GM12865 (cell line): ENCODE results near the gene ATP6V1F.

ENCODE experiments used
- DNase-seq: peaks from one replicate; pipeline ENCODE4 v3.0.0; 2010; ENCODE audit warnings: low read depth
- H3K4me3 ChIP-seq: 2 replicates; pipeline ENCODE4 v1.5.1; 2011; ENCODE audit warnings: mild to moderate bottlenecking, low read depth, low read length, control low read depth
- TF ChIP-seq, protein P1 (sequence below): IDR thresholded peaks from 2 replicates; pipeline ENCODE4 v1.5.1; 2011; ENCODE audit warnings: low read length, control low read depth, low read depth, inconsistent platforms; ENCODE audit not compliant: insufficient read depth; ENCODE audit errors: missing control alignments

The ATP6V1F gene

GRCh38 chr7:128887169-128888038 is 24.7 kb downstream of the ATP6V1F start:
- no peak overlapping the region for H3K4me3 ChIP-seq
- no peak for DNase-seq
- TF ChIP-seq, protein P1, sequence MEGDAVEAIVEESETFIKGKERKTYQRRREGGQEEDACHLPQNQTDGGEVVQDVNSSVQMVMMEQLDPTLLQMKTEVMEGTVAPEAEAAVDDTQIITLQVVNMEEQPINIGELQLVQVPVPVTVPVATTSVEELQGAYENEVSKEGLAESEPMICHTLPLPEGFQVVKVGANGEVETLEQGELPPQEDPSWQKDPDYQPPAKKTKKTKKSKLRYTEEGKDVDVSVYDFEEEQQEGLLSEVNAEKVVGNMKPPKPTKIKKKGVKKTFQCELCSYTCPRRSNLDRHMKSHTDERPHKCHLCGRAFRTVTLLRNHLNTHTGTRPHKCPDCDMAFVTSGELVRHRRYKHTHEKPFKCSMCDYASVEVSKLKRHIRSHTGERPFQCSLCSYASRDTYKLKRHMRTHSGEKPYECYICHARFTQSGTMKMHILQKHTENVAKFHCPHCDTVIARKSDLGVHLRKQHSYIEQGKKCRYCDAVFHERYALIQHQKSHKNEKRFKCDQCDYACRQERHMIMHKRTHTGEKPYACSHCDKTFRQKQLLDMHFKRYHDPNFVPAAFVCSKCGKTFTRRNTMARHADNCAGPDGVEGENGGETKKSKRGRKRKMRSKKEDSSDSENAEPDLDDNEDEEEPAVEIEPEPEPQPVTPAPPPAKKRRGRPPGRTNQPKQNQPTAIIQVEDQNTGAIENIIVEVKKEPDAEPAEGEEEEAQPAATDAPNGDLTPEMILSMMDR = no peak

DNA sequence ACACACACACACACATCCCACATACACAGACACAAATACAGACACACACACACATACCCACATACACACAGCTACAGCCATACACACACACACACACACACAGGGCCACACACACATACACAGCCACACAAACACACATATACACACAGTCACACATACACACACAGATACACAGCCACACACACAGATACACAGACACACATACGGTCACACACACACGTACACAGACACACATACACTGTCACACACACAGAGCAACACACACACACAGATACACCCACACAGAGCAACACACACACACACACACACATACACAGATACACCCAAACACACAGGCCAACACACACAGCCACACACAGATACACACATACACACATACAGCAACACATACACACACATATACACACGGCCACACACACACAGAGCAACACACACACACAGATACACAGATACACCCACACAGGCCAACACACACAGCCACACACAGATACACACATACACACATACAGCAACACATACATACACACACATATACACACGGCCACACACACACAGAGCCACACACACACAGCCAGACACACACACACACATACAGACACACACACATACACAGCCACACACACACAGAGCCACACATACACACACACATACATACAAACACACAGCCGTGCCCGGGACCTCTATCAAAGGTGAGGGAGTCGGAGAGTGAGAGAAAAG is 25.5 kb downstream of the ATP6V1F start:
- no peak overlapping the region for H3K4me3 ChIP-seq
- TF ChIP-seq, protein P1 = no peak
- DNase-seq = no peak

DNA sequence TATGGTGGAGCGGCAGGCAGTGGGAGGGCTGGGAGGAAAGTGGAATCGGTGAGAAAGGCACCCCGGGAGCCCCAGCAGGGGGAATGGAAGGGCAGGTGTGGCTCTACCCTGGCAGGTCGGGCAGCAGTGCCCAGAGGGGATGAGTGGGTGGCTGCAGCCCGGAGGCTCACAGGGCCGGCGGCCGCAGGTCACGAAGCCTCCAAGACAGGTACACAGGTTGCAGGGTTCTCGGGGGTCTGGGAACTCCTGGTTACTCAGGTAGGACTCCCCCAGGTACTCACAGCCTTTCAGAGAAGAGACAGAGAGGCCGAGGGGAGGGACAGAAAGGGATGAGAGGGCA is 26.1 kb downstream of the ATP6V1F start:
- DNase-seq = no peak
- no peak overlapping the region for H3K4me3 ChIP-seq
- TF ChIP-seq, protein P1 = no peak

DNA sequence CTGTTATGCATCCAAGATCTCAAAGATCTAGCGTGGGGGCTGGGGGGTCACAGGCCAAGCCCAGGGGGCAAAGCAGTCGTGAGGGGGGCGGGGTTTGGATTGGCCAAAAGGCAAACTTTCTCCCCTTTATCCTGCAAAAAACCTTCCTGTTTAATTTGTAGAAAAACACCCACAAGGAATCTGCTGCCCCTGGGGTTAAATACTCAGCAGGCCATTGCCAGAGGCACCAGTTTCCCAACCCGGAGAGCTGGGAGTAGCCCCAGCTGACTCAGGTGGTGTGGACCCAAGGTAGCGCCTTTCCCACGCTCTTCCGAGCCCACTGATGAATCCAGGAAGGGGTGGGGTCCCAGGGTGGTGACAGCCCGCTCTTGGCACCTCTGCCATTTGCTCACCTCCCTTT is 26.5 kb downstream of the ATP6V1F start:
- TF ChIP-seq, protein P1 = no peak
- DNase-seq = no peak
- H3K4me3 ChIP-seq = no peak overlapping the region

DNA sequence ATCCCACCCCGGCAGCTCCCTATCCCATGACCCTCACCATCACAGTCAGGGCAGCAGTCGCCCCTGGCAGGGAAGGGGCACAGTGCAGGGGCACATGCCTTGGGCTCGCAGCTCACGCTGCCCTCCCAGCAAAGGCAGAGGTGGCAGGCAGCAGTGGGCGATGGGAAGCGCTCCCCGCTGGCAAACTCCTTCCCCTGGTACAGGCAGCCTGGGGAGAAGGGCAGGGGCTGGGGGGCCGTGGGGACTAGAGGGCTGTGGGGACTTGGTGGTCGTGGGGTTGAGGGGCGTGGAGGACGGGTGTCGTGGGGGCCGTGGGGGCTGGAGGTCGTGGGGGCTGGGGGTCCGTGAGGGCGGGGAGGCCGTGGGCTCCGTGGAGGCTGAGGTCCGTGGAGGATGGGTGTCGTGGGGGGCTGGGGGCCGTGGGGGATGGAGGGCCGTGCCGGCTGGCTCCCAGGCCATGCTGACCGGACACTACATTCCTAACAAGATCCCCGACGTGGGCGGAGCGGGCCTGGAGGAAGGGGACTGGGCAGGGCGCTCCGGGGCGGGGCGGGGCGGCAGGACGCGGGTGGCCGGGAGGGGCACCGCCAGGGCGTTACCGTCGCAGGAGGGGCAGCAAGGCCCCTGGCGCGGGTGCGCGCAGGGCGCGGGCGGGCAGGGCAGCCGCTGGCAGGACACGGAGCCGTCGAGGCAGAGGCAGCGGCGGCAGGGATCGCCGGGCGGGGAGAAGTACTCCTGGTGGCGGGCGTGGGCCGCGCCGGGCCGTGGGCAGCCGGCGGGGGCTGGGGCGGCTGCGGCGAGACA is 27.9 kb downstream of the ATP6V1F start:
- H3K4me3 ChIP-seq = no peak overlapping the region
- DNase-seq = no peak
- TF ChIP-seq, protein P1 = no peak

GRCh38 chr7:128891110-128891941 is 28.7 kb downstream of the ATP6V1F start:
- no peak overlapping the region for H3K4me3 ChIP-seq
- no peak for DNase-seq
- TF ChIP-seq, protein P1 = no peak
